Thoracic aorta (tissue), 2 donors: ENCODE measurements around the gene ZNF407. TPM values are rescaled to one million over a fixed set of nuclear protein-coding genes. Genes with fewer than 3 reads are reported as not detected.

Experiments used
- ATAC-seq: fragments of 150-250 bp; one replicate; pipeline ENCODE4 v1.8.0; 2017; ENCODE audit warnings: low read depth; ENCODE audit not compliant: insufficient number of reproducible peaks, low FRiP score
- DNase-seq: peaks from one replicate; pipeline ENCODE4 v3.0.0-alpha.2; 2020; ENCODE audit warnings: low spot score
- H3K27ac ChIP-seq, 2 donors: fragments of 200-600 bp; sonication (generic); 1 replicate in 1 of 2; 2 replicates in 1 of 2; pipeline ENCODE4 v1.5.1; 2016; ENCODE audit warnings: mild to moderate bottlenecking in 2 of 2, moderate library complexity in 2 of 2
- H3K27me3 ChIP-seq: fragments of 200-600 bp; sonication (generic); replicated peaks from 2 replicates; pipeline ENCODE4 v1.6.0; 2016; ENCODE audit warnings: mild to moderate bottlenecking; ENCODE audit not compliant: insufficient read depth
- H3K36me3 ChIP-seq: fragments of 200-600 bp; sonication (generic); one replicate; pipeline ENCODE4 v1.5.1; 2016
- H3K4me1 ChIP-seq, 2 donors: fragments of 200-600 bp; sonication (generic); 1 replicate in 1 of 2; 2 replicates in 1 of 2; pipeline versions ENCODE4 v1.5.1 to v1.6.0; 2016; ENCODE audit warnings: low read depth in 2 of 2, mild to moderate bottlenecking in 1 of 2; ENCODE audit not compliant: control insufficient read depth in 1 of 2
- H3K4me3 ChIP-seq: fragments of 200-600 bp; sonication (generic); 2 replicates; pipeline ENCODE4 v1.5.1; 2016; ENCODE audit warnings: mild to moderate bottlenecking
- H3K9me3 ChIP-seq: fragments of 200-600 bp; sonication (generic); 2 replicates; pipeline ENCODE4 v1.5.1; 2016
- CTCF ChIP-seq: fragments of 200-600 bp; sonication (generic); IDR thresholded peaks from one replicate; pipeline ENCODE4 v1.5.1; 2019; ENCODE audit warnings: antibody characterized with exemption
- total RNA-seq, 2 donors: library from RNA; depleted of rRNA; stranded (reverse); fragments of >200 nt; gene quantifications; one replicate each; pipeline versions ENCODE4 v1.1.0 to v1.2.3, GENCODE V29; 2016

ZNF407 gene
- total RNA-seq, 2 donors from 2014 or later = 18.7 to 26.7 TPM

GRCh38 chr18:74579496-74580065, 18.1 kb upstream of the ZNF407 start:
- no peaks in the 10 kb centered on the region for H3K27me3 ChIP-seq
- H3K4me1 ChIP-seq = no peaks in the 10 kb centered on the region
- H3K36me3 ChIP-seq = no peaks in the 10 kb centered on the region
- no peak for TF ChIP-seq CTCF
- H3K4me3 ChIP-seq = no peak overlapping the region
- no peak for DNase-seq
- H3K27ac ChIP-seq = no peak overlapping the region
- H3K9me3 ChIP-seq = no peaks in the 10 kb centered on the region
- ATAC-seq = no peak

GRCh38 chr18:74582642-74583041, 15.0 kb upstream of the ZNF407 start:
- DNase-seq (no peak), ATAC-seq (no peak)
- Histone ChIP-seq H3K27me3 (no peaks in the 10 kb centered on the region), H3K9me3 (no peaks in the 10 kb centered on the region), H3K4me1 (no peaks in the 10 kb centered on the region), H3K27ac (no peak overlapping the region), H3K4me3 (no peak overlapping the region), H3K36me3 (no peaks in the 10 kb centered on the region)
- no peak for TF ChIP-seq CTCF

GRCh38 chr18:74587441-74587840, 10.2 kb upstream of the ZNF407 start:
- Histone ChIP-seq H3K9me3 (peaks cover 6% of the 10 kb centered on the region), H3K27ac (no peak overlapping the region), H3K4me3 (no peak overlapping the region), H3K36me3 (no peaks in the 10 kb centered on the region), H3K27me3 (no peaks in the 10 kb centered on the region), H3K4me1 (no peaks in the 10 kb centered on the region)
- ATAC-seq (no peak), DNase-seq (no peak)
- TF ChIP-seq CTCF = no peak

- Histone ChIP-seq H3K36me3 (peaks cover 2% of the 10 kb centered on the region), H3K4me3 (no peak overlapping the region), H3K4me1 (no peaks in the 10 kb centered on the region), H3K27ac (no peak overlapping the region), H3K9me3 (peaks cover 10% of the 10 kb centered on the region), H3K27me3 (no peaks in the 10 kb centered on the region)
- TF ChIP-seq CTCF = no peak
- no peak for ATAC-seq
- no peak for DNase-seq
Observed at GRCh38 chr18:74589021-74589420, 8.6 kb upstream of the ZNF407 start.

GRCh38 chr18:74589811-74590210, 7.9 kb upstream of the ZNF407 start:
- no peak for DNase-seq
- Histone ChIP-seq H3K4me3 (no peak overlapping the region), H3K4me1 (no peaks in the 10 kb centered on the region), H3K36me3 (peaks cover 2% of the 10 kb centered on the region), H3K27ac (no peak overlapping the region), H3K27me3 (no peaks in the 10 kb centered on the region), H3K9me3 (peaks cover 10% of the 10 kb centered on the region)
- no peak for ATAC-seq
- no peak for TF ChIP-seq CTCF
